GM18511 (cell line): ENCODE results near the gene HSD11B1.
A peak's percentile ranks its signal among the peaks of the same experiment; 100 is the strongest.
"Not testable (repeated sequence)": the region's sequence is repeated elsewhere in the genome, so short reads cannot be mapped to it uniquely, and the experiment has no call there.

Experiments used
- ATAC-seq: cut with Tn5 transposase; IDR thresholded peaks from one replicate; pipeline ENCODE4 v1.9.1; 2021; ENCODE audit warnings: mild to moderate bottlenecking, moderate library complexity; ENCODE audit not compliant: unreplicated experiment

HSD11B1 gene

DNA sequence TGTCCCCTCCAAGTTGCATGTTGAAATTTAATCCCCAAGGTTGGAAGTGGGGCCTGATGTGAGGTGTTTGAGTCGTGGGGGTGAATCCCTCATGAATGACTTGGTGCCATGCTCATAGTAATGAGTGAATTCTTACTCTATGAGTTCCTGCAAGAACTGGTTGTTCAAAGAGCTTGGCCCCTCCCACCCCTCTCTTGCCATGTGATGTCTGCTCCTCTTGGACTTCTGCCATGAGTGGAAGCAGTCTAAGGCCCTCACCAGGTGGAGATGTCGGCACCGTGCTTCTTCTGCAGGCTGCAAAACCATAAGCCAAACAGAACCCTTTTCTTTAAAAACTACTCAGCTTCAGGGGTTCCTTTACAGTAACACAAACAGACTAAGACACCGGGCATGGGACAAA lies 15.2 kb upstream of the HSD11B1 start:
- no peak for ATAC-seq

DNA sequence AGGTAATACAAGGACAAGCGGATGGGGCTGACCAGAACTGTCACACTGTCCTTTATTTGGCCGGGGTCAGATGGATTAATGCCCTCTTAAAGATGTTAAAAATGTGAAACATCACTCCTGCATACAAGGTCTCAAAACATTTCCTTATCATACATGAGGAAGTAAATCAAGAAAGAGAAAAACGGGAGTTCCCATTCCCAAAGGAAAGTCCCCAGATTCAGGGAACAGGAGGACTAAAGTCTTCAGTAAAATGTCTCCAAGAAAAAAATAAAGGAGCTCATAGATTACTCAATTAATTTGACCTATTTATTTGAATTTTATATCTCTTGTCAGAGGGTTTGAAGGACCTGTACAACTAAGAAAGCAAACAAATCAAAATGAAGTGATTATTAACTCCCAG lies 13.4 kb upstream of the HSD11B1 start:
- no peak for ATAC-seq

DNA sequence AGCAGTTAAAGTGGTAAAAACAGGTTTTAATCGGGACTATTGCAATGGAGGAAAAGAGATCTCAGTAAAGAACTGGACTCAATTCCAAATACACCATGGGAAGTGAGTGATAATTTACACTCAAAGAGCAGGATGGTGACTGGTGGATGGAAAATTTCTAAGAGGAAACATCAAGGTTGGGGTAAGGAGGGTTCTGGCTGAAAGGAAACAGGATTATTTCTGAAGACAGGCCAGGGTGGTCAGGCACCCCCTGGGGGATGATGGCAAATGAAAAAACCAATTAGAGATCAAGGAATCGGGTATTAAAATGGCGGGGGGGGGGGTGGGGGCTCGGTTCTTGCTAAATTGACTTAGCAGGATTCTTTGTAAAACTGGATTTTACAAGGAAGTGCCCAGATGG lies 12.3 kb upstream of the HSD11B1 start:
- ATAC-seq: no peak

GRCh38 chr1:209692745-209693504 lies 11.7 kb upstream of the HSD11B1 start:
- peak; percentile 70 for ATAC-seq

GRCh38 chr1:209696673-209697072 lies 8.0 kb upstream of the HSD11B1 start:
- ATAC-seq: no peak

DNA sequence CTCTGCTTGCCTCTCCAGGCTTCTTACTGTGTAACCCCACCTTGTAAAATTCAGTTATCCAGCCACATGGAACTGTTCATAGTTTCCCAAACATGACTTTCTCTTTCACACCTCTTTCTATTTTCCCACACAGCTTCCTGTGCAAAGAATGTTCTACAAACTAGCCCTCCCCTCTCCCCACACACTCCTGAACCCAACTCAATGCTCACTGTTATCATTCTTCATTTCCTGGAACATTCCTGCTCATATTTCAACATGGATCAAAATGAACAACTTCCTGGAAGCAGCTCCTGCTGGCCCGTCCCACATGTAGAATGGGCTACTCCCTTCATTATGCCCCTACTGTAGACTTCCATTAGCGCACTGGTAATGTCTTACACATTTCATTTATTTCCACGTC lies 7.5 kb upstream of the HSD11B1 start:
- ATAC-seq: no peak

DNA sequence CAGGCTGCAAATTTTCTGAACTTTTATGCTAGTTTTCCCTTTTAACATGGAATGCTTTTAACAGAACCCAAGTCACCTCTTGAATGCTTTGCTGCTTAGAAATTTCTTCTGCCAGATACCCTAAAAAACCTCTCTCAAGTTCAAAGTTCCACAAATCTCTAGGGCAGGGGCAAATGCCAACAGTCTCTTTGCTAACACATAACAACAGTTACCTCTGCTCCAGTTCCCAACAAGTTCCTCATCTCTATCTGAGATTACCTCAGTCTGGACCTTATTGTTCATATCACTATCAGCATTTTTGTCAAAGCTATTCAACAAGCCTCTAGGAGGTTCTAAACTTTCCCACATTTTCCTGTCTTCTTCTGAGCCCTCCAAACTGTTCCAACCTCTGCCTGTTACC lies 4.0 kb upstream of the HSD11B1 start:
- not testable (repeated sequence) for ATAC-seq

DNA sequence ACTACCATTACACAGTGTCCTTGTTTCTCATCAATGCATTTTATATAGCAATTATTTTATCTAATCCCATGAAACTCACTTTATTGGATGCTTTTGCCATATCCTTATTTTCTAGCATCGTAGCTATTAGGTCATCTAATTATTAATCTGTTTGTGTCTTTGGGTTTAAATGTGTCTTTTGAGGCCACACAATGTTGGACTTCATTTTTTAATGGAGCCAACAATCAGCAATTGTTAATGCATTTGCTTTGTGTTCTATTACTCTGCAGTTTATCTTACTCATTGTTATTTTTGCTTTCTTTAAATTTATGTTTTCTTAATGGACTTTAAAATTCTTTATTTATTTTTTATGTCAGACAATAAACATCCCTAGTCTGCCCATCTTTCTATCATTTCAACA lies 1.8 kb upstream of the HSD11B1 start:
- ATAC-seq: no peak

GRCh38 chr1:209703834-209704504 lies 677 bp upstream of the HSD11B1 start:
- ATAC-seq: peak; percentile 69

DNA sequence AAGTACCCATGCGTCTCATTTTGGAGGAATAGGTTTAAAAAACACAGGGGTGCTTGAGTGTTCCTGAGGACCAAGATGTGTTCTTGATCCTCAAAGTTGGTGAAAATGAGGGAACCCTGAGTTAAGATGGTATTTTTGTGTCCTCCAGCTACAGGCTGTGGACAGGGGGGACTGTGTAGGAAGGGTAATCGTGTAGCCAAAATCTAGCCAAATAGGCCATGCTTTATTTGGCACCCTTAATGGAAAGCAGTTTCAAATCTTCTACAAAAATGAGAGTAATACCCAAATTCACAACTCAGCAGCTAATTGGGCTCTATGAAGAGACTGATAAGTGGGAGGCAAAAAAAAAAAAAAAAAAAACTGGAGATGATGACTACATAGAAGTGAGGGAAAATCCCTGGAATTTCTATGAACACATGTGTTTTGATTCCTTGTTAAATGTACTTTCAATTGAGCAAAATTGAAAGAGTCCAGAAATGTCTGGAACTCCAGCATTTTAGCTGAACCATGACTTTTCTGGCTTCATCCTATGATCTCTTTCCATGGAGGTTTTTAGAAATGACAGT lies 470 bp downstream of the HSD11B1 start:
- ATAC-seq: no peak

DNA sequence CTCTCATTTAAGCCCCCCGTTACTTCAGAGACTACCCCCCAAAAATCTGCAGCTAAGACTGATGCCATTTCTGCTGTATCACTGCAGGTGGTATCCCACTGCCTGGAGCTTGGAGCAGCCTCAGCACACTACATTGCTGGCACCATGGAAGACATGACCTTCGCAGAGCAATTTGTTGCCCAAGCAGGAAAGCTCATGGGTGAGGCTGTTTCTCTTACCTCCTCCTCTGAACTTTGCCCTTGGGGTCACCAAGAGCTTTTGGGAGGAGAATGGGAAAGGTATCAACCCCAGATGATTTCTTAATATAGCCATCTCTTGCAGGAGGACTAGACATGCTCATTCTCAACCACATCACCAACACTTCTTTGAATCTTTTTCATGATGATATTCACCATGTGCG lies 2.0 kb downstream of the HSD11B1 start:
- no peak for ATAC-seq

GRCh38 chr1:209707308-209707707 lies 2.7 kb downstream of the HSD11B1 start:
- no peak for ATAC-seq

DNA sequence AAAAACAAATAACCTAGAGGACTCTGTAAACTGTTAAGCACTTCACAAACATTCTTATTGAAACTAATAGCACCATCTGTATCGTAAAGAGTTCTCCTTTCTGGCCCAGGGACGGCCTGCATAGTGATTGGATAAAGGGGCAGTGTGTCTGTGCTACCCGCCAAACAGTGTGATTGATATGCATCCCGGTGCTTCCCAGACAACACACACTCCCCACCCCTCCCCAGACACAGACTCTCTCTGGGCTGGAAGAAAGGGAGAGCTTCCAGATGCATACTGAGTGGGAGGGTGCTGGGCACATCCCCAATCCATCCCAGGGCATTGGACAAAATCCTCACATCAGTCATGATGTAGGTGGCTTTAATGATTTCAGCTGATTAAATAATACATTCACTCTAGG lies 3.7 kb downstream of the HSD11B1 start:
- ATAC-seq: no peak

DNA sequence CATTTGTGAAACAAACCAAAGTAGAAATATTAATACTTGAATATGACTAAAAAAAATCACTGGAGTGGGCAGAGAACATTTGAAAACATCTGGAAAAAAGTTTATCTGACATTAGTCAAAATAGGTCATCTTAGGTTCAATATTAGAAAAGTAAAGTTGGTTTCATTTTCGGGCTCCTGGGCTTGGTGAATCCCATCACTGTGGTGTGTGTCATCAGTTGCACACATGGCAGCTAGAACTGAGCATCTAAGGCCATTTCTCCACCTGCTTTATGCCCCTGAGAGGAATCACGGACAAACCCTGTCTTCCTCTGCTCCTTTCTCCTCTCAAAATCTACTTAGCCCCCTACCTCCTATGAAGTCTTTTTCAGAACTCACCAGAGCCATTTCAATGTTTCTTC lies 5.4 kb downstream of the HSD11B1 start:
- no peak for ATAC-seq

GRCh38 chr1:209710847-209711246 lies 6.2 kb downstream of the HSD11B1 start:
- no peak for ATAC-seq

- no peak for ATAC-seq
These were observed 9.7 kb downstream of the HSD11B1 start for GRCh38 chr1:209714338-209714737.

DNA sequence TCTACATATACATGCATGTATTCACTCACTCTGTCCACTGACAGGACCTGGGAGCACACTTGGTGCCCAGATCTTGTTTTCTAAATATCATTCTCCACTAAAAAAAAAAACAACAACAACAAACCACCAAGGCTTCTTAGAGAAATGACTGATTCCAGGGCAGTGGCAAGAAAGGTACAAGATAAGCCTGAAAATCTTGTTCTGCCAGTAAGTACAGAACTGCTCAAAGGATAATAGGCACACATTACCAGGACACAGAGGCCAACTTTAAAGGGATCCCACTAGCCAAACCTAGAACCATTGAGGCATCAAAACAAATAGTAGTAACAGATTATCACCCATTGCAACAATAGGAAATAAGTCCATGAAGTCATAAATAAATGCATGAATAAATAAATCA lies 10.7 kb downstream of the HSD11B1 start:
- no peak for ATAC-seq

- ATAC-seq: no peak
These were observed 13.2 kb downstream of the HSD11B1 start for GRCh38 chr1:209717818-209718217.

- no peak for ATAC-seq
These were observed 15.7 kb downstream of the HSD11B1 start for GRCh38 chr1:209720326-209720725.

GRCh38 chr1:209720826-209721225 lies 16.2 kb downstream of the HSD11B1 start:
- no peak for ATAC-seq

- no peak for ATAC-seq
These were observed 16.7 kb downstream of the HSD11B1 start for GRCh38 chr1:209721323-209721722.

DNA sequence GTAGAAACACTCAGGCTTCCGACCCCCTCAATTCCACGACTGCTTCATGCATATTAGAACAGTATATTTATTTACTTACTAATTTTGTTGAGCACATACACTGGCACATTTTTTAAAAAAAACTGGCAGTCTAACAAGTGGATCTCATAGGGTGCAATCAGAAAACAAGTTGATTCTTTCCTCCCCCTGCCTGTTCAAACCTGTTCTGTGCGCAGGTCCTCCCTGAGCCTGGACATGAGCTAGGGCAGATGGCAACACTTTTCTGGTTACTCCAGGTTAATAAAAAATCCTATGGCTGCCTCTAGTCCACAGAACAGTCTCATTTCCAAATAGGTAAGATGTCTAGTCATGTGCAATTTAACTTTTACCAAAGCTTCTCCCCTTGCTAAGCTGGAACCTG lies 18.6 kb downstream of the HSD11B1 start:
- ATAC-seq: no peak
